Esophagus mucosa (tissue), 1 donor: ENCODE results near the gene COL6A3. TPM values are rescaled to one million over a fixed set of nuclear protein-coding genes. Genes with fewer than 3 reads are reported as not detected.
"Not testable (repeated sequence)": the region's sequence is repeated elsewhere in the genome, so short reads cannot be mapped to it uniquely, and the experiment has no call there.

Experiments used
- ATAC-seq: fragments of 200-7000 bp; cut with Tn5 transposase; one replicate; pipeline ENCODE4 v1.9.1; 2020
- total RNA-seq: library from RNA; stranded (reverse); gene quantifications from one replicate; pipeline ENCODE4 v1.2.4, GENCODE V29; 2023
- donor health status: DM: yes; HTN: yes; CAD: no.

COL6A3 gene
- total RNA-seq, 1 donor from 2014 or later, result 23.0 TPM

- no peak for ATAC-seq
Observed at GRCh38 chr2:237412988-237413776, 782 bp downstream of the COL6A3 start.

- ATAC-seq, result no peak
Observed at GRCh38 chr2:237412646-237412987, 1.3 kb downstream of the COL6A3 start.

- ATAC-seq, result no peak
Observed at GRCh38 chr2:237411683-237412423, 2.1 kb downstream of the COL6A3 start.

DNA sequence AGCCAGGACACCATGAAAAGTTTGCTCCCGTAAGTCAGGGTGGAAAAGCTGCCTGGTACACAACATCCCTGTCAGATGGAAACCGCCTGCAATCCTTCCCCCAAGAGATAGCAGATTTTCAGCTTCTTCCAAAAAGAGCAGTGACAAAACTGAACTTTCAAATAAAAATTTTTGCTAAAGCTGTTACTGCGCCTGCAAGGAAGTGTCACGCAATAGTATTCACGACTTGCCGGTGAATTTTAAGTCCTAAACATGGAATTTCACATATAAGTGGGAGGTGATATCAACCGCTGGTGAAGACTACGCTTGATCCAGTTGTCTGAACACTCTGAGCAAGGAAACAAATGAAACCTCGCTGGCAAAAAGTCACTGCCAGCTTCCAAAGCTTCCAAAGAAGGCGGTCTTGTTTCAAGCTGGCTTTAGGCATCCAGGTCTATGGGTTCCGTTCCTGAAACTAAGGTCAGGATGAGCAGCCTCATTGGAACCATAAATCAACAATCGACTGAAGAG is 2.8 kb downstream of the COL6A3 start:
- ATAC-seq, result no peak

- ATAC-seq, result not testable (repeated sequence)
Observed at GRCh38 chr2:237409263-237409662, 4.7 kb downstream of the COL6A3 start.

GRCh38 chr2:237408335-237409000 is 5.5 kb downstream of the COL6A3 start:
- ATAC-seq, result no peak

- no peak for ATAC-seq
Observed at GRCh38 chr2:237407700-237408099, 6.3 kb downstream of the COL6A3 start.

DNA sequence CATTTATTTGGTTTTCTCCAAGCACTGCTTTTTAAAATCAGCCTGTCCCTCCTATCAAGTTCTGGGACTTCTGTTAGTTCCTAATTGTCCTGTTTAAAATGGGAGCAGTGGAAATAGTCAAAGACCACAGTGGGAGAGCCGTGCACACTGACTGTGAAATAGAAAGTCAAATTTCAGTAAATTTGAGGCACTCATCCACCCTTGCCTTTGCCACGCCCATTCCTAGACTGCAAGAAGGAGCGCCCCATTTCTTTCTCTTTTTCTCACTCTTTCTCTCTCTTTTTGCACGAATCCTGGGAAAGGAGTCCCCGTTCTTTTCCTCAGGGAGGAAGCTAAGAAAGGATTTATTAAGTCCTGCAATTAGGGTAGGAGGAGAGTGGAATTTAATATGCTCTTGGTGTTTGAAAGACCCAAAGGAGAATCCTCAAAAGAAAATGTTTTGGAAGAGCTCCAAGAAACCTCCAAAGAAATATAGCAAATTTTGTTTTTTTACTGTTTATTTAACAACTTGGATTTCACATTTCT is 7.5 kb downstream of the COL6A3 start:
- no peak for ATAC-seq

GRCh38 chr2:237405605-237406004 is 8.4 kb downstream of the COL6A3 start:
- ATAC-seq, result no peak

GRCh38 chr2:237405006-237405559 is 8.9 kb downstream of the COL6A3 start:
- no peak for ATAC-seq

DNA sequence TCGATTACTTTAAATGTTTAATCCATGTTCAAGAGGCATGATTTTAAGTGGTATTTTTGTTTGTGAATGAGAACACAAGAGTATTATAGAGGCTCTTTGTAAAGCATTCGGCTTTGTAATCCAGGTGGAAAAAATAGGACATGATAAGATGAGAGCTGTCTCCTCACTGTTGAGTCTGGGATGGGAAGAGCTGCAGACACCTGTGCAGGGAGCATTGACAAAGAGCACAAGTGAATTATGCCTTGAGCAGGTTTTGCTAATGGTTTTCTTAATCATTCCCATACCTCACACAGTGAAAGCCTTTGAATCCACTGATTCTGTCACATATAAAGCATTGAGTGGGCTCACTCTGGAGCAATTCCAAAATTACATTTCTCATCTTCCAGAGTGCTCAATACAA is 9.6 kb downstream of the COL6A3 start:
- no peak for ATAC-seq

DNA sequence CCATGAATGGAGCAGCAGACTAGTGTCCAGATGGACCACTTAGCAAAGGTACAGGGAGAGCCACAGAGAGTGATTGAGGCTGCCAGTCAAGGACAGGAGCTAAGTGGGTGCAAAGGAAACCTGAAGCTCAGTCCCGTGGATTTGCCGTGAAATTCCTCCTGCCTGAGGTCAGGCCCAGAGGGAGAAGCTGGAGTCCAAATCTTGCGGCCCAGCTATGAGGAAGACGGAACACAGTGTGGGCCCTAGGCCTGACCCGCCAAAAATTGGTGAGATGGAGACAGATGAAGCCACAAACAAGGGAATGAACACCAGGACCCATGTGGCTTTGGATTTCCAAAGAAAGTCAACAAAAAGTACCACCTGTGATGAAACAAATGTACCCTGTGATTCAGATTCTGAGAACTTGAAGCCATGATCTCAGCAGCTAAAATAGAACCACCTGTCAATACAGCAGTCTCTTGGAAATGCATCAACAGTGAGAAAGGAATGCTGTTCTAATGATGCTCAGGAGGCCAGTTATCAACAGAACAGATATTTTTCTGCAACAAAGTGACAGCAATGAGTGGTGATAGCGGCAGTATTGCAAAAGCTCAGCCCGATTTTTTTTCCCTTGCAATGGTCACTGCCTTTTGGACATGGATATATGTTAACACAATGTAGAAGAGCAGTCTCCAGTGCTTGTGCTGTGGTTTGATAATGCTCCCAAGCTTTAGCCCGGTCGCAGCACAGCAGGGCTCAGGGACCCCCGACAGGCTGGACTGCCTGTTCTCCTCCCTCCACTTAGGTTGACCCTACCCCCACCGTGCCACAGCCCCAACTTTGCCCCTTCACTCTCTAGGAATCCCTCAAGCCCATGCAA is 10.7 kb downstream of the COL6A3 start:
- ATAC-seq, result no peak

- no peak for ATAC-seq
Observed at GRCh38 chr2:237400199-237400598, 13.8 kb downstream of the COL6A3 start.

DNA sequence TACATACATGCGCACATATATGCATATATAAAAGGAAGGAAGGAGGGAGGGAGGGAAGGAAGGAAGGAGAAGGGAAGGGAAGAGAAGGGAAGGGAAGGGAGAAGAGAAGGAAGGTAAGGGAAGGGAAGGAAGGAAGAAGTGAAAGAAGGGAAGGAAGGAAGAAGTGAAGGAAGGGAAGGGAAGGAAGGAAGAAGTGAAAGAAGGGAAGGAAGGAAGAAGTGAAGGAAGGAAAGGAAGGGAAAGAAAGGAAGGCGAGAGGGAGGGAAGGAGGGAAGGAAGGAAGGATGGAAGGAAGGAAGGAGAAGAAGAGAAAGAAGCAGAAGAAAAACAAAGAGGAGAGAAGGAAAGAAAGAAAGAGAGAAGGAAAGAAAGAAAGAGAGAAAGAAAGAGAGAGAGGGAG is 16.9 kb downstream of the COL6A3 start:
- ATAC-seq, result no peak

- ATAC-seq, result no peak
Observed at GRCh38 chr2:237393523-237393922, 20.4 kb downstream of the COL6A3 start.

DNA sequence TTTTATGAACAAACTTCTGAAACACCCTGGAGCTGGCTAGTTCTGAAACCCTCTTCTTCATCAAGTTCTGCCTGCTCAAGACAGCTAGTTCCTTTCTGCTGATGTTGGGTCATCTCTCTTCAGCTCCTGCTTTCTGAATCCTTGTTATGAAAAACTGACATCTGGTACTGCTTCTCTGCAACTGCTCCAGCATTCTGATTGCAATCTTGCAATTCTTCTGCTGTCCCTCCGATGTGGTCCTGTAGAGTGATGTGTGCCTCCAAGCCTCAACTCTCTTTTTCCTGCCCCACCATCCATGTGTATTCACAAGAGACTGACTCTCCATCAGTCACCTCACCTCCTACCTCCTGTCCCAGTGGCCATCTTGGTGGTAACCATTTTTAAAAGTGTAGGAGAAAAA is 21.8 kb downstream of the COL6A3 start:
- no peak for ATAC-seq

- ATAC-seq, result no peak
Observed at GRCh38 chr2:237391140-237391539, 22.8 kb downstream of the COL6A3 start.

- no peak for ATAC-seq
Observed at GRCh38 chr2:237390235-237390634, 23.7 kb downstream of the COL6A3 start.

GRCh38 chr2:237389831-237390230 is 24.1 kb downstream of the COL6A3 start:
- ATAC-seq, result no peak

DNA sequence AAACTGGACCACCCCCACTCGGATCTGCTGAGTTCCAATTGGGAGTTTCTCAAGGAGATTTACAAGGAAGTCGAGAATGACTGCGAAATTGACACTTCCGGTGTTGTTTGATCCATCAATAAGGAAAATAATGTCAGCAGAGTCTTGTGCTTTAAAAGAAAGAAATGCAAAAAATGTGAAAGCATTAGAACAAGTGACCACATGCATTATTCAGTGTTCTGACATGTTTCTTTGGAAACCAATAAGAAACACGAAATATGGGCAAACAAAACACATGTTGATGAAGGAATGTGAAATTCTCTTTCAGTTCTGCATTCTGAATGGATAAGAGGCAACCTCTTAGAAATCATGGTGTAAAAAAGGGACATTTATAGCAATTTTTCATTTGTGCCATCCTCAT is 25.9 kb downstream of the COL6A3 start:
- ATAC-seq, result no peak

DNA sequence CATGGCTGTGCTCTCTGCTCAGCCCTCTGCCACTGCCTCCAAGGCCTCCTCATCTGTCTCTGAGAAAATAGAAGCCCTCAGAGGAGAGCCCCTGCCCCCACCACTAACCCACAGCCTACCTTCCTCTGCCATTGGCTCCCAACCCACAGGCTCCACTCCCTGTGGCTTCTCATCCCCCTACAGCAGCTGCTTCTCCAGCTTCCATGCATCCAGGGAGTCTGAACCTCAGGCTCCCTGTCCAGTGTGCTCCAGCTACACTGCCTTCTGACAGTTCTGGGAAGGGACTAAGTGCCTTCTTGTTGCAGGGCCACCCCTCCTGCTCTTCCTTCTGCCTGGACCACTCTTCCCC is 29.3 kb downstream of the COL6A3 start:
- no peak for ATAC-seq
